Epithelial cell of esophagus (primary cell): ENCODE measurements around the gene RNF208.

ENCODE experiments used
- DNase-seq: peaks from one replicate; pipeline ENCODE4 v3.0.0; 2010; ENCODE audit warnings: low read depth
- H3K4me3 ChIP-seq: 2 replicates; pipeline ENCODE4 v1.5.1; 2011; ENCODE audit warnings: mild to moderate bottlenecking, low read length, control low read depth
- TF ChIP-seq, protein P1 (sequence below): IDR thresholded peaks from 2 replicates; pipeline ENCODE4 v1.5.1; 2011; ENCODE audit warnings: low read depth, mild to moderate bottlenecking, low read length, control low read depth, inconsistent platforms; ENCODE audit not compliant: insufficient read depth; ENCODE audit errors: missing control alignments

The RNF208 gene

GRCh38 chr9:137235424-137236237, 13.6 kb upstream of the RNF208 start:
- TF ChIP-seq, protein P1, sequence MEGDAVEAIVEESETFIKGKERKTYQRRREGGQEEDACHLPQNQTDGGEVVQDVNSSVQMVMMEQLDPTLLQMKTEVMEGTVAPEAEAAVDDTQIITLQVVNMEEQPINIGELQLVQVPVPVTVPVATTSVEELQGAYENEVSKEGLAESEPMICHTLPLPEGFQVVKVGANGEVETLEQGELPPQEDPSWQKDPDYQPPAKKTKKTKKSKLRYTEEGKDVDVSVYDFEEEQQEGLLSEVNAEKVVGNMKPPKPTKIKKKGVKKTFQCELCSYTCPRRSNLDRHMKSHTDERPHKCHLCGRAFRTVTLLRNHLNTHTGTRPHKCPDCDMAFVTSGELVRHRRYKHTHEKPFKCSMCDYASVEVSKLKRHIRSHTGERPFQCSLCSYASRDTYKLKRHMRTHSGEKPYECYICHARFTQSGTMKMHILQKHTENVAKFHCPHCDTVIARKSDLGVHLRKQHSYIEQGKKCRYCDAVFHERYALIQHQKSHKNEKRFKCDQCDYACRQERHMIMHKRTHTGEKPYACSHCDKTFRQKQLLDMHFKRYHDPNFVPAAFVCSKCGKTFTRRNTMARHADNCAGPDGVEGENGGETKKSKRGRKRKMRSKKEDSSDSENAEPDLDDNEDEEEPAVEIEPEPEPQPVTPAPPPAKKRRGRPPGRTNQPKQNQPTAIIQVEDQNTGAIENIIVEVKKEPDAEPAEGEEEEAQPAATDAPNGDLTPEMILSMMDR = no peak
- no peak for DNase-seq
- H3K4me3 ChIP-seq = no peak overlapping the region

GRCh38 chr9:137234758-137235423, 12.9 kb upstream of the RNF208 start:
- TF ChIP-seq, protein P1 = no peak
- H3K4me3 ChIP-seq = no peak overlapping the region
- DNase-seq = no peak

DNA sequence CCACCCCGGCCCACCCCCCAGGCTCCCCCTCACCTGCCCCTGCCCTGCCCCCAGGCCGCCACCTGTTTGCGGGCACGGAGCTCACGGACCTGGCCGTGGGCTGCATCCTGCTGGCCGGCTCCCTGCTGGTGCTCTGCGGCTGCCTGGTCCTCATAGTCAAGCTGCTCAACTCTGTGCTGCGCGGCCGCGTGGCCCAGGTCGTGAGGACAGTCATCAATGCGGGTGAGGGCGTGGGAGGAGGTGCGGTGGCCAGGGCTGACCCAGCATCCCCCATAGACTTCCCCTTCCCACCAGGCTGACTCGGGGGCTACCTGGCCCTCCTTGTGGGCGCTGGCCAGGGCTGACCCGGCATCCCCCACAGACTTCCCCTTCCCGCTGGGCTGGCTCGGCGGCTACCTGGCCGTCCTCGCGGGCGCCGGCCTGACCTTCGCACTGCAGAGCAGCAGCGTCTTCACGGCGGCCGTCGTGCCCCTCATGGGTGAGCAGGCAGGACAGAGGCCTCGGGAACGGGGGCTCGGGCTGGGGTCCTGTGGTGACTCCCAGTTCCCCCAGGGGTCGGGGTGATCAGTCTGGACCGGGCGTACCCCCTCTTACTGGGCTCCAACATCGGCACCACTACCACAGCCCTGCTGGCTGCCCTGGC, 12.1 kb upstream of the RNF208 start:
- TF ChIP-seq, protein P1 = no peak
- no peak overlapping the region for H3K4me3 ChIP-seq
- DNase-seq = no peak

DNA sequence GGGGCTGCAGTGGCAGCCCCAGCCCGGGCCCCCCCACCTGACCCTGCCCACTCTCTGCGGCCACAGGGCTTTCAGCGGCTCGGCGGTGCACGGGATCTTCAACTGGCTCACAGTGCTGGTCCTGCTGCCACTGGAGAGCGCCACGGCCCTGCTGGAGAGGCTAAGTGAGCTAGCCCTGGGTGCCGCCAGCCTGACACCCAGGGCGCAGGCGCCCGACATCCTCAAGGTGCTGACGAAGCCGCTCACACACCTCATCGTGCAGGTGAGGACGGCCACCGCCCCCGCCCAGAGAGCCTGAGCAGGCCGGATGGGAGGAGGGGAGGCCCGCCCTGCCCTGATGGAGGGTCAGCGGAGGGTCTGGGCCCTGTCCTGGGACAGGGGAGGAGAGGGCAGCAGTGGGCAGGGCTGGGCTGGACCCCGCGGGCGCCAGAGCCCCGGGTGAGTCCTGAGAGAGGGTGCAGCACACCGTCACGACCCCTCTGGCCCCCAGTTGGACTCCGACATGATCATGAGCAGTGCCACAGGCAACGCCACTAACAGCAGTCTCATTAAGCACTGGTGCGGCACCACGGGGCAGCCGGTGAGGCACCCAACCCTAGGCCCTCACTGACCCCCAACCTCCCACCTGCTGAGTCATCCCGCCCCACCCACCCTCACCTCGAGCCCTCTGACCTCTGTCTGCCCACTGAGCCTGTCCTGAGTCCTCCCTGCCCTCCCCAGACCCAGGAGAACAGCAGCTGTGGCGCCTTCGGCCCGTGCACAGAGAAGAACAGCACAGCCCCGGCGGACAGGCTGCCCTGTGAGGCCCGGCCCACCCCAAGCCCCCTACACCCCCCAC, 11.3 kb upstream of the RNF208 start:
- no peak for DNase-seq
- H3K4me3 ChIP-seq = no peak overlapping the region
- TF ChIP-seq, protein P1 = no peak

- TF ChIP-seq, protein P1 = no peak
- no peak overlapping the region for H3K4me3 ChIP-seq
- DNase-seq = no peak
These were observed 10.5 kb upstream of the RNF208 start for GRCh38 chr9:137232510-137232909.

DNA sequence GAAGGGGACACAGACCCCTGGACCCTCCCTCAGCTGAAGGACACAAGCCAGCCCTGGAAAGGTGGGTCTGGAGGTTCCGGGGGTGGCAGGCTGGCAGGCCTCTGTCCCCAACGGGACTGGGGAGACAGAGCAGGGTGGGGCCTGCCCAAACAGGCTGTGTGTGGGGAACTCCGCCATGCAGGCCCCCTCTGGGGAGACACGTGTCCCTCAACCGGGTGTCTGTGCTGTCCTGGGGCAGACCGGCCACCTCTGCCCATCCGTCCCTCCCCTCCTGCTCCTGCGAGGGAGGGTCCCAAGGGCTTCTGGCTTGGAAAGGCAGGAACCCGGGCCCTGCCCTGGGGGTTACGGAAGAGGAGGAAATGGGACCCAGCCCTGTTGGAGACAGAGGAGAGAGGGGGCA, 10.1 kb upstream of the RNF208 start:
- TF ChIP-seq, protein P1 = no peak
- H3K4me3 ChIP-seq = no peak overlapping the region
- DNase-seq = no peak
